AG04449 (cell line): ENCODE results near the gene TANC1.
"Not testable (repeated sequence)": the region's sequence is repeated elsewhere in the genome, so short reads cannot be mapped to it uniquely, and the experiment has no call there.

Experiments used
- CTCF ChIA-PET: fragments of 350-600 bp; formaldehyde crosslinking; extraction: SDS; loops from one replicate; lab custom pipeline; 2021; ENCODE audit warnings: antibody characterized with exemption; lab: Yijun Ruan, JAX
- POLR2A ChIA-PET: fragments of 400-600, 350-600 bp; formaldehyde crosslinking; extraction: SDS; loops from one replicate; lab custom pipeline; 2020; ENCODE audit warnings: antibody characterized with exemption, inconsistent platforms; lab: Yijun Ruan, JAX
- DNase-seq: peaks from one replicate; pipeline ENCODE4 v3.0.0-alpha.2; 2010; ENCODE audit warnings: low read depth, low spot score
- H3K4me3 ChIP-seq: 2 replicates; pipeline ENCODE4 v1.5.1; 2011; ENCODE audit warnings: low read depth, mild to moderate bottlenecking, control low read depth, low read length
- CTCF ChIP-seq: IDR thresholded peaks from one replicate; pipeline ENCODE4 v1.5.1; 2011; ENCODE audit warnings: mild to moderate bottlenecking, moderate library complexity, low read length, control low read depth, inconsistent platforms; ENCODE audit not compliant: insufficient read depth; ENCODE audit errors: missing control alignments

TANC1 gene

GRCh38 chr2:159095813-159096212 is 127.4 kb downstream of the TANC1 start:
- no peak for DNase-seq
- no peak overlapping the region for H3K4me3 ChIP-seq
- ChIA-PET POLR2A (no interaction called here), CTCF (no interaction called here)
- no peak for TF ChIP-seq CTCF

GRCh38 chr2:159096302-159096855 is 127.9 kb downstream of the TANC1 start:
- DNase-seq, CTCF ChIA-PET, H3K4me3 ChIP-seq, POLR2A ChIA-PET: not testable (repeated sequence)

- TF ChIP-seq CTCF, result no peak
- ChIA-PET CTCF (interaction anchor here (1.1 kb wide), 1 partner anchor 22 kb away, joined by 5 read pairs; no protein-coding TSS in a partner anchor), POLR2A (no interaction called here)
- DNase-seq, result no peak
- no peak overlapping the region for H3K4me3 ChIP-seq
Measured at GRCh38 chr2:159096901-159097300, 128.5 kb downstream of the TANC1 start.

- no peak for TF ChIP-seq CTCF
- DNase-seq, result no peak
- ChIA-PET POLR2A (no interaction called here), CTCF (no interaction called here)
- no peak overlapping the region for H3K4me3 ChIP-seq
Measured at GRCh38 chr2:159098361-159098760, 129.9 kb downstream of the TANC1 start.

GRCh38 chr2:159098921-159099411 is 130.5 kb downstream of the TANC1 start:
- H3K4me3 ChIP-seq, result no peak overlapping the region
- no peak for TF ChIP-seq CTCF
- POLR2A ChIA-PET, result no interaction called here
- no peak for DNase-seq
- CTCF ChIA-PET, result no interaction called here

- CTCF ChIA-PET, result interaction anchor here (1.3 kb wide), 1 partner anchor 17 kb away, joined by 4 read pairs; no protein-coding TSS in a partner anchor
- no peak for DNase-seq
Measured at GRCh38 chr2:159101755-159102489, 133.5 kb downstream of the TANC1 start.

More at GRCh38 chr2:159101755-159102489, 133.5 kb downstream of the TANC1 start:
- no peak overlapping the region for H3K4me3 ChIP-seq
- no peak for TF ChIP-seq CTCF
- POLR2A ChIA-PET, result no interaction called here
